ENCODE results near the gene CRIM1. TPM values are rescaled to one million over a fixed set of nuclear protein-coding genes. Genes with fewer than 3 reads are reported as not detected.
A peak's percentile ranks its signal among the peaks of the same experiment; 100 is the strongest.

The CRIM1 gene
- total and polyA plus RNA-seq, 7 donors: 3.0 to 148 (median 55.6) TPM

DNA sequence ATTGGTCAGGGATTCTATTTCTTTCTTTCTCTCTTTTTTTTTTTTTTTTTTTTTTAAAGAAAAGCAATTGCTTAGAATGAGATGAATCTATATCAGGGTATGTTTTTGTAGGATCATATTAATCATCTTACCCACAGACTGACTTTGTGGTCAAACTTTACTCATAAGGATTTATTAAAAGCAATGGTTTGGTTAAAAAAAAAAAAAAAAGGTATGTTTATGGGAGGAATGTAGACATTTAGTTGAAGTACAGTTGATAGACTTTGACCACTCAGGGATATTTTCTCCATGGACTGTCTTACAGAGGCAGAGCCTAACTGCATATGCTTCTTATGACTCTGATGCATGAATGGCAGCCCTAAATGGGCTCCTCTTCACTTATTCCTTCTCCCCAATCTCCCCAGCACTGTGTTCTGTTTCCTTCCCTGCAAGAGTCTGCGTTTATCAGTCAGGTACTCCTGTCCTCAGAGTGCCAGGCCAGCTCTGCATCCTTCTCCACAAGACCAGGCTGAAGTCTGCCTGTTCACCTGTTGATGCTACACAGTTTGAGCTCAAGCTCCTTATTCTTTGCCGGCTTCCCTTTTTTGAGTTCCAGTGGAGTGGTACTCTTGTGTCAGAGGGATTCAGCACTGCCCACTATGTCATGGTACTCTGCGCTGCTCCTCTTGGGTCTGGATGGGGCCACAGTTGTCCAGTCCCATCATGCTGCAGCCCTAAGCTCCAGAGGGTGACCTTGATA, 24.3 kb downstream of the CRIM1 start:
- H3K9me3 ChIP-seq: no peaks in the 10 kb centered on the region
- H3K4me3 ChIP-seq: no peak overlapping the region
- peaks cover 0 to 72% (median 58%) of the 10 kb centered on the region in 4 donors for H3K4me1 ChIP-seq
- no peaks in the 10 kb centered on the region for H3K36me3 ChIP-seq
- TF ChIP-seq POLR2A (IDR thresholded peaks at IDR 0.05): no peak
- WGBS, 2 donors: 82 to 93% methylated on average over 3 of the region's 3 CpGs
- no peaks in the 10 kb centered on the region for H3K27me3 ChIP-seq
- intact Hi-C loops (cut with DNase I): loop anchor here (5.0 kb wide), 1 partner anchor 52 kb away; no protein-coding TSS in a partner anchor
- H3K27ac ChIP-seq: peak overlapping the region in 2 of 4 donors; percentile 11 to 29
- DNase-seq: no peak

DNA sequence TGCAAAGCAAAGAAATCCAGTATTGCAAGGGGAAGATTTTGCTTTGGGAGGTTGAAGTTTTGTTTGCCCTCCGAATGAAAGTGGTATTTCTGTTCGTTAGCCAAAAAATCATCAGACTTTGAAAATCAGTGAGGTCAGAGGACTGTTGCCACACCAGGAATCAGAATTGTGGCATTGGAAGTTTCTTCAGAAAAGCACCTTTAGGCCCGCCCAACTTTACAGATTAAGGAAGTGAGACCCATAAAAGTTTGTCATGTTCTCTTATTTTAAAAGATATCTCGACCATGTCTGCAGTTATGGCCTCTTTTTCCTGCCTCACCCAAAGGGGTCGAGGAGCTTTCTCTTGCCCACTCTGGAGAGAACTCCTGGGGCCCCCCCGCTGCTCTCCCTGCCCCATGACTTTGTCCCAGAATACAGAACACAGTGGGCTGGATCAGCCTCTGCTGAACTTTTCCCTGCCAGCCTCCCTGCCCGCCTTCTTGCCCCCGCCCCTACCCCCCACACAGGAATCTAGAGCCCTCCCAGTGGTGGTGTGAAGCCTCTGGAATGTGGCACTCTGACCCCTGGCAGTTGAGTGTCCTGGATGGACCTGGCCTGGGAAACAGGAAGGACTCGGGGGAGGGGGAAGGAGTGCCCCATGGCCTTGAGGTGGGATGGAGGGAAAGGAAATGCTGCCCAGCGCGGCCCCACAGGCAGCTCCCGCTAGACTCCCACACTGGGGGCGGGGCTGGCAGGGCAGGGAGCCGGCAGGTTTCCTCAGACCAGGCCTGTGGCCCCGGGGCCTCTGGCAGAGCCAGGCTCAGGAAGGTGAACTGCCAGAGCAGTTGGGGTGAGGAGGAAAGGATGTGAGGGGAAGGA, 25.3 kb downstream of the CRIM1 start:
- H3K9me3 ChIP-seq: no peaks in the 10 kb centered on the region
- H3K27me3 ChIP-seq: no peaks in the 10 kb centered on the region
- intact Hi-C loops (cut with DNase I): no loop called here
- TF ChIP-seq POLR2A (IDR thresholded peaks at IDR 0.05): no peak
- no peak for TF ChIP-seq EP300 (IDR thresholded peaks at IDR 0.05)
- TF ChIP-seq, protein P1, sequence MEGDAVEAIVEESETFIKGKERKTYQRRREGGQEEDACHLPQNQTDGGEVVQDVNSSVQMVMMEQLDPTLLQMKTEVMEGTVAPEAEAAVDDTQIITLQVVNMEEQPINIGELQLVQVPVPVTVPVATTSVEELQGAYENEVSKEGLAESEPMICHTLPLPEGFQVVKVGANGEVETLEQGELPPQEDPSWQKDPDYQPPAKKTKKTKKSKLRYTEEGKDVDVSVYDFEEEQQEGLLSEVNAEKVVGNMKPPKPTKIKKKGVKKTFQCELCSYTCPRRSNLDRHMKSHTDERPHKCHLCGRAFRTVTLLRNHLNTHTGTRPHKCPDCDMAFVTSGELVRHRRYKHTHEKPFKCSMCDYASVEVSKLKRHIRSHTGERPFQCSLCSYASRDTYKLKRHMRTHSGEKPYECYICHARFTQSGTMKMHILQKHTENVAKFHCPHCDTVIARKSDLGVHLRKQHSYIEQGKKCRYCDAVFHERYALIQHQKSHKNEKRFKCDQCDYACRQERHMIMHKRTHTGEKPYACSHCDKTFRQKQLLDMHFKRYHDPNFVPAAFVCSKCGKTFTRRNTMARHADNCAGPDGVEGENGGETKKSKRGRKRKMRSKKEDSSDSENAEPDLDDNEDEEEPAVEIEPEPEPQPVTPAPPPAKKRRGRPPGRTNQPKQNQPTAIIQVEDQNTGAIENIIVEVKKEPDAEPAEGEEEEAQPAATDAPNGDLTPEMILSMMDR (IDR thresholded peaks at IDR 0.05): no peak
- no peak for TF ChIP-seq POLR2AphosphoS5 (IDR thresholded peaks at IDR 0.05)
- no peak overlapping the region for H3K4me3 ChIP-seq
- no peaks in the 10 kb centered on the region for H3K36me3 ChIP-seq
- peaks cover 0 to 65% (median 50%) of the 10 kb centered on the region in 4 donors for H3K4me1 ChIP-seq
- WGBS, 2 donors: 14 to 52% methylated on average over 15 of the region's 15 CpGs
- peak overlapping the region; percentile 29 to 58 (median 40) for H3K27ac ChIP-seq
- no peak for DNase-seq

DNA sequence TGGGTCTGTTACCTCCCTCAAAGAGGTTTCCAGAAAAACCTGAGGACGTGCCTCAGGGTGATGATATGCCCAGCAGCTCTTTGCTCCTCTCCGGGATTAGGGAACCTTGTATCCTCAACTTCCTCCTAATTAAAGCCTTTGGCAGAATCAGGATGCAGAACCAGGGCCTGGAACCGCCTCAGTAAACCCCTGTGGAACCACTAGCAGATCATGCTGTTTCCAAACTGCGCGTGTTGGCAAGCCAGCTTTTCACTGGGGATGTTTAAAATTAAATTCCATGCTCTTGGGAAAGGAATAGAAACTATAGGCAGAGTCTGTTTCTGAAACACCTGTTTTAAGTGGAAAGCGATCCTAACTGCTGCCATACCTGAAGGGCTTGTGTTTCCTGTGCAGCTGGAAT, 26.4 kb downstream of the CRIM1 start:
- intact Hi-C loops (cut with DNase I): no loop called here
- Histone ChIP-seq H3K27me3 (no peaks in the 10 kb centered on the region), H3K4me1 (peaks cover 0 to 55% (median 39%) of the 10 kb centered on the region in 4 donors), H3K36me3 (no peaks in the 10 kb centered on the region), H3K9me3 (no peaks in the 10 kb centered on the region), H3K27ac (peak overlapping the region in 2 of 4 donors; percentile 50 to 58), H3K4me3 (no peak overlapping the region)
- no peak for DNase-seq
- 89 to 90% methylated on average over 6 of the region's 6 CpGs for WGBS, 2 donors
- no peak for TF ChIP-seq EP300 (IDR thresholded peaks at IDR 0.05)
- TF ChIP-seq POLR2A (IDR thresholded peaks at IDR 0.05): no peak
- TF ChIP-seq, protein P1 (IDR thresholded peaks at IDR 0.05): no peak
- TF ChIP-seq POLR2AphosphoS5 (IDR thresholded peaks at IDR 0.05): no peak

DNA sequence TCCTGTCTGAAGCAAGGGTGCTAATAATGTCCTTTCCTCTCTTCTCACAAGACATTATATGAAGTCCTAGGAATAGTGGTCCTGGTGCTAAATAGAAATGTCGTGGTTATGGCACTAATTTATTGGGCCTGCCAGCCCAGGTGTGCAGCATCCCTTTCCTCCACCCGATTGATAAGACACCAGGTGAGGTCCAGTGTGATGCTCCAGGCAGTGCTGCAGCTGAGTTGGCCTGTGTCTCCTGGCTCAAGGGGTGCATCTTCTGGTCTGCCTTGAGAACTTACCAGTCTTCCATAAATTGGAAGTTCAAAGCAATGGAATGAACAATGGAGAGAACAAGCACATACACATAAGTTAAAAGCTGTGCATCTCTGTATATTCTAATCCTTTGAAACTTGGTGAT, 26.9 kb downstream of the CRIM1 start:
- 44 to 84% methylated on average over 2 of the region's 2 CpGs for WGBS, 2 donors
- Histone ChIP-seq H3K36me3 (no peaks in the 10 kb centered on the region), H3K27ac (peak overlapping the region in 2 of 4 donors; percentile 50 to 58), H3K9me3 (no peaks in the 10 kb centered on the region), H3K27me3 (no peaks in the 10 kb centered on the region), H3K4me3 (no peak overlapping the region), H3K4me1 (peaks cover 0 to 55% (median 36%) of the 10 kb centered on the region in 4 donors)
- DNase-seq: no peak
- intact Hi-C loops (cut with DNase I): no loop called here
- TF ChIP-seq EP300 (IDR thresholded peaks at IDR 0.05): no peak
- TF ChIP-seq POLR2AphosphoS5 (IDR thresholded peaks at IDR 0.05): no peak
- no peak for TF ChIP-seq POLR2A (IDR thresholded peaks at IDR 0.05)
- TF ChIP-seq, protein P1 (IDR thresholded peaks at IDR 0.05): no peak

DNA sequence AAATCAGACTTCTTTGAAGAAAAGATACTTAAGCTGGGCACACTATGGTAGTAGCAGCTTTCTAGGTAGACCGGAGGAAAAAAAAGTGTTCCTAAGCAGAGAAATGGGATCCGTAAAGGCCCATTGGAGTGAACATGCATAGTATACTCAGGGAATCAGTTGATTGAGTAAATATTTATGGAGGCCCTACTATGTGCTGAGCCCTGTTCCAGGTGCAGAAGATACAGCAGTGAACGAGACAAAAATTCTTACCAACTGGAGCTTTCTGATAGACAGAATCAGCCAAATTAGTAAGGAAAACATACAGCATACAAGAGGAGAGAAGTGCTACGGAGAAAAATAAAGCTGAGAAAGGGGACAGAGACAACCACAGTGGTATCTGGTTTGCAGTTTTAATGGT, 28.1 kb downstream of the CRIM1 start:
- Histone ChIP-seq H3K4me1 (peaks cover 0 to 63% (median 41%) of the 10 kb centered on the region in 4 donors), H3K36me3 (no peaks in the 10 kb centered on the region), H3K27me3 (no peaks in the 10 kb centered on the region), H3K9me3 (no peaks in the 10 kb centered on the region), H3K4me3 (no peak overlapping the region), H3K27ac (peak overlapping the region in 2 of 4 donors; percentile 41 to 45)
- intact Hi-C loops (cut with DNase I): no loop called here
- no peak for DNase-seq
- 95 to 97% methylated on average over 4 of the region's 4 CpGs for WGBS, 2 donors
- TF ChIP-seq, protein P1 (IDR thresholded peaks at IDR 0.05): no peak
- no peak for TF ChIP-seq POLR2AphosphoS5 (IDR thresholded peaks at IDR 0.05)
- no peak for TF ChIP-seq EP300 (IDR thresholded peaks at IDR 0.05)
- TF ChIP-seq POLR2A (IDR thresholded peaks at IDR 0.05): no peak
